ENCODE measurements around the gene KCNT1.

- no peak for TF ChIP-seq CTCF (IDR thresholded peaks at IDR 0.05)
- no peak for TF ChIP-seq POLR2A (IDR thresholded peaks at IDR 0.05)
These were observed 68.8 kb downstream of the KCNT1 start for GRCh38 chr9:135770771-135771170.

Measured in uterus (tissue), 2 donors.